ENCODE results near the gene NBEA.

Gene NBEA

GRCh38 chr13:35473206-35473775, 531.2 kb downstream of the NBEA start:
- Histone ChIP-seq H3K36me3 (ENCODE audit: low read depth) (no peaks in the 10 kb centered on the region), H3K4me1 (ENCODE audit: insufficient read depth, poor library complexity, severe bottlenecking) (peaks cover 4% of the 10 kb centered on the region), H3K27me3 (ENCODE audit: insufficient read depth, poor library complexity, severe bottlenecking) (peaks cover 3% of the 10 kb centered on the region), H3K4me3 (ENCODE audit: severe bottlenecking) (peak overlapping the region; percentile 37), H3K9me3 (ENCODE audit: severe bottlenecking) (no peaks in the 10 kb centered on the region), H3K27ac (ENCODE audit: poor library complexity, severe bottlenecking) (no peak overlapping the region)
- DNase-seq (ENCODE audit: low spot score) (no peak), ATAC-seq (ENCODE audit: low read depth) (no peak)
- no peak for TF ChIP-seq CTCF (IDR thresholded peaks at IDR 0.05; ENCODE audit: poor library complexity, severe bottlenecking)

GRCh38 chr13:35473802-35474201, 531.7 kb downstream of the NBEA start:
- H3K4me3 ChIP-seq (ENCODE audit: severe bottlenecking): peak overlapping the region; percentile 37
- peaks cover 3% of the 10 kb centered on the region for H3K27me3 ChIP-seq (ENCODE audit: insufficient read depth, poor library complexity, severe bottlenecking)

GRCh38 chr13:35474496-35475211, 532.6 kb downstream of the NBEA start:
- no peak for TF ChIP-seq CTCF (IDR thresholded peaks at IDR 0.05; ENCODE audit: poor library complexity, severe bottlenecking)
- Histone ChIP-seq H3K27me3 (ENCODE audit: insufficient read depth, poor library complexity, severe bottlenecking) (peaks cover 3% of the 10 kb centered on the region), H3K9me3 (ENCODE audit: severe bottlenecking) (no peaks in the 10 kb centered on the region), H3K4me1 (ENCODE audit: insufficient read depth, poor library complexity, severe bottlenecking) (peaks cover 4% of the 10 kb centered on the region), H3K27ac (ENCODE audit: poor library complexity, severe bottlenecking) (no peak overlapping the region), H3K36me3 (ENCODE audit: low read depth) (no peaks in the 10 kb centered on the region), H3K4me3 (ENCODE audit: severe bottlenecking) (peak overlapping the region; percentile 37)
- DNase-seq (ENCODE audit: low spot score) (no peak), ATAC-seq (ENCODE audit: low read depth) (no peak; the same call in 2 of the 3 replicates)

More at GRCh38 chr13:35473802-35474201, 531.7 kb downstream of the NBEA start:
- ATAC-seq (ENCODE audit: low read depth): no peak
- TF ChIP-seq CTCF (IDR thresholded peaks at IDR 0.05; ENCODE audit: poor library complexity, severe bottlenecking): no peak
- Histone ChIP-seq H3K36me3 (ENCODE audit: low read depth) (no peaks in the 10 kb centered on the region), H3K9me3 (ENCODE audit: severe bottlenecking) (no peaks in the 10 kb centered on the region), H3K27ac (ENCODE audit: poor library complexity, severe bottlenecking) (no peak overlapping the region), H3K4me1 (ENCODE audit: insufficient read depth, poor library complexity, severe bottlenecking) (peaks cover 4% of the 10 kb centered on the region)
- DNase-seq (ENCODE audit: low spot score): no peak

- H3K9me3 ChIP-seq (ENCODE audit: severe bottlenecking): no peaks in the 10 kb centered on the region
- DNase-seq (ENCODE audit: low spot score): no peak
- peak overlapping the region; percentile 37 for H3K4me3 ChIP-seq (ENCODE audit: severe bottlenecking)
- peak; percentile 54 for ATAC-seq (ENCODE audit: low read depth)
- peaks cover 3% of the 10 kb centered on the region for H3K27me3 ChIP-seq (ENCODE audit: insufficient read depth, poor library complexity, severe bottlenecking)
- no peaks in the 10 kb centered on the region for H3K36me3 ChIP-seq (ENCODE audit: low read depth)
- no peak for TF ChIP-seq CTCF (IDR thresholded peaks at IDR 0.05; ENCODE audit: poor library complexity, severe bottlenecking)
- H3K4me1 ChIP-seq (ENCODE audit: insufficient read depth, poor library complexity, severe bottlenecking): peaks cover 4% of the 10 kb centered on the region
- peak overlapping the region; percentile 5 for H3K27ac ChIP-seq (ENCODE audit: poor library complexity, severe bottlenecking)
These were observed 533.3 kb downstream of the NBEA start for GRCh38 chr13:35475212-35475959.

Data from RWPE2 (cell line).